SK-N-SH (cell line): ENCODE results near the gene BAD. TPM values are rescaled to one million over a fixed set of nuclear protein-coding genes. Genes with fewer than 3 reads are reported as not detected.

Source experiments
- CTCF ChIA-PET: fragments of 300-600, 350-600 bp; formaldehyde crosslinking; extraction: SDS; loops from one replicate; lab custom pipeline; 2021; lab: Yijun Ruan, JAX
- POLR2A ChIA-PET: fragments of 350-600 bp; sonication (Branson Sonifier 250); formaldehyde crosslinking; extraction: SDS; loops from one replicate; lab custom pipeline; 2020; ENCODE audit warnings: antibody characterized with exemption, inconsistent platforms; lab: Yijun Ruan, JAX
- DNase-seq: peaks from one replicate; pipeline ENCODE4 v3.0.0; 2012
- H2AFZ ChIP-seq: fragments of 200-600 bp; sonication (generic); 2 replicates; pipeline ENCODE4 v1.8.1; 2016; ENCODE audit warnings: antibody characterized with exemption, mild to moderate bottlenecking, low read depth
- H3F3A ChIP-seq: fragments of 200-600 bp; sonication (generic); replicated peaks from 2 replicates; pipeline ENCODE3; 2016; ENCODE audit warnings: antibody characterized with exemption, mild to moderate bottlenecking; ENCODE audit not compliant: insufficient read depth
- H3K27ac ChIP-seq, 2 experiments: fragments of 200-500 bp in 1 of 2; fragments of 200-600 bp in 1 of 2; sonication (Bioruptor generic) in 1 of 2; sonication (generic), shearing (Covaris generic) in 1 of 2; 2 replicates each; pipeline versions ENCODE4 v1.5.1 to v1.6.1; 2014 to 2016; ENCODE audit warnings: low read depth in 2 of 2, inconsistent platforms in 1 of 2, low read length in 1 of 2, mild to moderate bottlenecking in 1 of 2, mixed read lengths in 1 of 2
- H3K27me3 ChIP-seq: fragments of 200-600 bp; sonication (generic), shearing (Covaris generic); 2 replicates; pipeline ENCODE4 v1.6.1; 2016; ENCODE audit warnings: mixed run types; ENCODE audit not compliant: insufficient read depth
- H3K36me3 ChIP-seq, 2 experiments: fragments of 200-500 bp in 1 of 2; fragments of 200-600 bp in 1 of 2; sonication (Bioruptor generic) in 1 of 2; sonication (generic) in 1 of 2; replicated peaks in 1 of 2; 2 replicates each; pipeline versions ENCODE3 to v1.5.1; 2014 to 2016; ENCODE audit warnings: low read length in 1 of 2, mild to moderate bottlenecking in 1 of 2; ENCODE audit not compliant: insufficient read depth in 2 of 2, control insufficient read depth in 1 of 2
- H3K4me1 ChIP-seq, 2 experiments: fragments of 200-500 bp in 1 of 2; fragments of 200-600 bp in 1 of 2; sonication (Bioruptor generic) in 1 of 2; sonication (generic), shearing (Covaris generic) in 1 of 2; 2 replicates each; pipeline versions ENCODE4 v1.5.1 to v1.6.1; 2014 to 2016; ENCODE audit warnings: low read depth in 1 of 2, low read length in 1 of 2, mixed run types in 1 of 2; ENCODE audit not compliant: insufficient read depth in 2 of 2, control insufficient read depth in 1 of 2
- H3K4me2 ChIP-seq: fragments of 200-600 bp; sonication (generic), shearing (Covaris generic); 2 replicates; pipeline ENCODE4 v1.6.1; 2017; ENCODE audit warnings: mixed run types
- H3K4me3 ChIP-seq, 2 experiments: fragments of 200-500 bp in 1 of 2; fragments of 200-600 bp in 1 of 2; sonication (Bioruptor generic) in 1 of 2; sonication (generic), shearing (Covaris generic) in 1 of 2; 2 replicates each; pipeline versions ENCODE4 v1.5.1 to v1.8.1; 2014 to 2016; ENCODE audit warnings: low read depth in 2 of 2, inconsistent platforms in 1 of 2, low read length in 1 of 2, mild to moderate bottlenecking in 1 of 2, mixed read lengths in 1 of 2, moderate library complexity in 1 of 2
- H3K79me2 ChIP-seq: fragments of 200-600 bp; sonication (generic); 2 replicates; pipeline ENCODE4 v1.8.1; 2017; ENCODE audit warnings: mild to moderate bottlenecking; ENCODE audit not compliant: insufficient read depth
- H3K9ac ChIP-seq: fragments of 200-600 bp; sonication (generic); 2 replicates; pipeline ENCODE4 v1.6.1; 2017; ENCODE audit warnings: mixed run types
- H3K9me2 ChIP-seq: fragments of 200-600 bp; sonication (generic); 2 replicates; pipeline ENCODE4 v1.6.1; 2017; ENCODE audit warnings: mixed run types
- H3K9me3 ChIP-seq: fragments of 200-600 bp; sonication (generic); 2 replicates; pipeline ENCODE4 v1.6.1; 2017; ENCODE audit warnings: mixed run types, mild to moderate bottlenecking, moderate library complexity
- H4K20me1 ChIP-seq: fragments of 200-600 bp; sonication (generic); 2 replicates; pipeline ENCODE4 v1.6.1; 2017; ENCODE audit warnings: mild to moderate bottlenecking, mixed run types; ENCODE audit not compliant: insufficient read depth
- CHD2 ChIP-seq: fragments of 150-350 bp; IDR thresholded peaks from 2 replicates; pipeline ENCODE4 v1.6.1; 2018; ENCODE audit warnings: low read length; ENCODE audit not compliant: partially characterized antibody
- ELF1 ChIP-seq: IDR thresholded peaks from 2 replicates; pipeline ENCODE4 v1.4.0; 2012
- FOSL2 ChIP-seq: IDR thresholded peaks from 2 replicates; pipeline ENCODE4 v1.4.0; 2012; ENCODE audit warnings: low read depth, mild to moderate bottlenecking, moderate library complexity, borderline replicate concordance
- FOXJ3 ChIP-seq: sonication (generic); formaldehyde crosslinking; IDR thresholded peaks from 2 replicates; pipeline ENCODE4 v1.5.1; 2020; ENCODE audit warnings: mild to moderate bottlenecking, missing genetic modification reagents
- GATA2 ChIP-seq: sonication (generic); formaldehyde crosslinking; IDR thresholded peaks from 2 replicates; pipeline ENCODE4 v1.5.0; 2020; ENCODE audit warnings: mild to moderate bottlenecking, missing genetic modification reagents
- JUND ChIP-seq: IDR thresholded peaks from 2 replicates; pipeline ENCODE4 v1.4.0; 2012
- MAX ChIP-seq: IDR thresholded peaks from 2 replicates; pipeline ENCODE4 v1.4.0; 2012; ENCODE audit warnings: low read depth
- MEF2A ChIP-seq: IDR thresholded peaks from 2 replicates; pipeline ENCODE4 v1.4.0; 2012; ENCODE audit warnings: low read depth, borderline replicate concordance
- MXI1 ChIP-seq: IDR thresholded peaks from 2 replicates; pipeline ENCODE4 v1.6.1; 2012; ENCODE audit warnings: mild to moderate bottlenecking, low read depth, low read length, improper control_type of control experiment
- NFIC ChIP-seq: IDR thresholded peaks from 2 replicates; pipeline ENCODE4 v1.4.0; 2012; ENCODE audit warnings: borderline replicate concordance
- NRF1 ChIP-seq: IDR thresholded peaks from 2 replicates; pipeline ENCODE4 v1.6.1; 2012; ENCODE audit warnings: low read depth, mild to moderate bottlenecking, low read length
- PBX3 ChIP-seq: IDR thresholded peaks from 2 replicates; pipeline ENCODE4; 2012
- POLR2AphosphoS5 ChIP-seq: IDR thresholded peaks from 2 replicates; pipeline ENCODE4 v1.6.1; 2012; ENCODE audit warnings: low read depth, low read length
- RAD21 ChIP-seq: IDR thresholded peaks from 2 replicates; pipeline ENCODE4 v1.6.1; 2012; ENCODE audit warnings: mild to moderate bottlenecking, low read length
- RFX5 ChIP-seq: IDR thresholded peaks from 2 replicates; pipeline ENCODE4 v1.6.1; 2012; ENCODE audit warnings: mild to moderate bottlenecking, improper control_type of control experiment, low read length
- SIN3A ChIP-seq: IDR thresholded peaks from 2 replicates; pipeline ENCODE4 v1.6.1; 2012; ENCODE audit warnings: low read depth, mild to moderate bottlenecking, low read length, moderate library complexity, borderline replicate concordance
- SMC3 ChIP-seq: IDR thresholded peaks from 2 replicates; pipeline ENCODE4 v1.6.1; 2012; ENCODE audit warnings: low read depth, low read length, improper control_type of control experiment
- TAF1 ChIP-seq: IDR thresholded peaks from 2 replicates; pipeline ENCODE4 v1.6.1; 2012; ENCODE audit warnings: low read depth, mild to moderate bottlenecking, low read length, moderate library complexity, borderline replicate concordance
- TCF12 ChIP-seq: IDR thresholded peaks from 2 replicates; pipeline ENCODE4 v1.4.0; 2012
- USF2 ChIP-seq: fragments of 150-350 bp; IDR thresholded peaks from 2 replicates; pipeline ENCODE4 v1.6.1; 2017; ENCODE audit warnings: antibody characterized with exemption, low read length, low read depth, borderline replicate concordance
- YY1 ChIP-seq: IDR thresholded peaks from 2 replicates; pipeline ENCODE4 v1.4.0; 2012; ENCODE audit warnings: low read depth, mild to moderate bottlenecking
- WGBS: methylation state at CpG from one replicate; pipeline ENCODE4 v1.1.6; 2017; ENCODE audit warnings: low lambda C conversion rate; 5-methylcytosine and 5-hydroxymethylcytosine counted together
- polyA plus RNA-seq, 3 experiments: library from polyadenylated mRNA; depleted of rRNA; stranded (reverse); fragments of >200 nt; gene quantifications; 2 replicates each; pipeline ENCODE4 v1.2.3, GENCODE V29; 2012
- TF ChIP-seq, protein P1 (sequence below): fragments of 150-350 bp; IDR thresholded peaks from 2 replicates; pipeline ENCODE4 v1.6.1; 2016; ENCODE audit warnings: mild to moderate bottlenecking, low read depth, low read length
- TF ChIP-seq, protein P2 (sequence below): fragments of 200-600 bp; sonication (generic); IDR thresholded peaks from 2 replicates; pipeline ENCODE4 v1.6.1; 2017; ENCODE audit warnings: antibody characterized with exemption, mild to moderate bottlenecking, moderate library complexity
- TF ChIP-seq, protein P3 (sequence below): IDR thresholded peaks from 2 replicates; pipeline ENCODE4 v1.4.0; 2012; ENCODE audit warnings: low read depth, borderline replicate concordance
- TF ChIP-seq, protein P4 (sequence below): IDR thresholded peaks from 2 replicates; pipeline ENCODE4 v1.4.0; 2012; ENCODE audit warnings: low read depth, borderline replicate concordance

The BAD gene
- polyA plus RNA-seq, 1 of the 3 experiments (the other 2 are of a cell fraction), result 80.9 TPM

GRCh38 chr11:64240435-64241240 is 43.8 kb downstream of the BAD start, which contains the start of gene FKBP2:
Gene FKBP2, plus strand, starts transcription at chr11:64241095. Its CDS starts 1,293 bp downstream, at chr11:64242388.
- Histone ChIP-seq H3K9me3 (no peaks in the 10 kb centered on the region), H3K9ac (peak within 1 kb of the TSS; percentile 84), H3K4me3 (peak within 1 kb of the TSS; percentile 78 to 92), H3K4me1 (peaks cover 15 to 41% of the 10 kb centered on the region in 2 experiments; a peak in 2 of 4 replicates), H3K36me3 (peaks cover 10 to 32% of the 10 kb centered on the region in 2 experiments), H3K27ac (peak within 1 kb of the TSS; percentile 94 to 98), H3K4me2 (peak within 1 kb of the TSS; percentile 98), H2AFZ (peak within 1 kb of the TSS; percentile 63; the same call in 1 of the 2 replicates), H3F3A (peaks cover 28% of the 10 kb centered on the region), H3K79me2 (peaks cover 43% of the 10 kb centered on the region), H3K27me3 (no peaks in the 10 kb centered on the region), H4K20me1 (no peaks in the 10 kb centered on the region), H3K9me2 (no peaks in the 10 kb centered on the region)
- CTCF ChIA-PET, result interaction anchor here (0.6 to 3.3 kb wide), 3 partner anchors 11 to 88 kb away, joined by 3 to 17 read pairs (median 3); partner anchors contain the start of gene PLCB3
- whole genome bisulfite sequencing, result under 1% methylated on average over 40 of the region's 58 CpGs
- peak; percentile 97 for DNase-seq
- POLR2A ChIA-PET, result interaction anchor here (0.6 to 12.4 kb wide), 10 partner anchors 8 to 151 kb away, joined by 3 to 112 read pairs (median 4); partner anchors contain the start of genes DNAJC4, ESRRA, NUDT22 and TRPT1
- TF ChIP-seq, protein P1, sequence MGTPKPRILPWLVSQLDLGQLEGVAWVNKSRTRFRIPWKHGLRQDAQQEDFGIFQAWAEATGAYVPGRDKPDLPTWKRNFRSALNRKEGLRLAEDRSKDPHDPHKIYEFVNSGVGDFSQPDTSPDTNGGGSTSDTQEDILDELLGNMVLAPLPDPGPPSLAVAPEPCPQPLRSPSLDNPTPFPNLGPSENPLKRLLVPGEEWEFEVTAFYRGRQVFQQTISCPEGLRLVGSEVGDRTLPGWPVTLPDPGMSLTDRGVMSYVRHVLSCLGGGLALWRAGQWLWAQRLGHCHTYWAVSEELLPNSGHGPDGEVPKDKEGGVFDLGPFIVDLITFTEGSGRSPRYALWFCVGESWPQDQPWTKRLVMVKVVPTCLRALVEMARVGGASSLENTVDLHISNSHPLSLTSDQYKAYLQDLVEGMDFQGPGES, result no peak
- TF ChIP-seq POLR2AphosphoS5, result peak; percentile 86
- peak; percentile 74 for TF ChIP-seq ELF1
- peak; percentile 54; the same call in 1 of the 2 replicates for TF ChIP-seq MXI1
- TF ChIP-seq, protein P2, sequence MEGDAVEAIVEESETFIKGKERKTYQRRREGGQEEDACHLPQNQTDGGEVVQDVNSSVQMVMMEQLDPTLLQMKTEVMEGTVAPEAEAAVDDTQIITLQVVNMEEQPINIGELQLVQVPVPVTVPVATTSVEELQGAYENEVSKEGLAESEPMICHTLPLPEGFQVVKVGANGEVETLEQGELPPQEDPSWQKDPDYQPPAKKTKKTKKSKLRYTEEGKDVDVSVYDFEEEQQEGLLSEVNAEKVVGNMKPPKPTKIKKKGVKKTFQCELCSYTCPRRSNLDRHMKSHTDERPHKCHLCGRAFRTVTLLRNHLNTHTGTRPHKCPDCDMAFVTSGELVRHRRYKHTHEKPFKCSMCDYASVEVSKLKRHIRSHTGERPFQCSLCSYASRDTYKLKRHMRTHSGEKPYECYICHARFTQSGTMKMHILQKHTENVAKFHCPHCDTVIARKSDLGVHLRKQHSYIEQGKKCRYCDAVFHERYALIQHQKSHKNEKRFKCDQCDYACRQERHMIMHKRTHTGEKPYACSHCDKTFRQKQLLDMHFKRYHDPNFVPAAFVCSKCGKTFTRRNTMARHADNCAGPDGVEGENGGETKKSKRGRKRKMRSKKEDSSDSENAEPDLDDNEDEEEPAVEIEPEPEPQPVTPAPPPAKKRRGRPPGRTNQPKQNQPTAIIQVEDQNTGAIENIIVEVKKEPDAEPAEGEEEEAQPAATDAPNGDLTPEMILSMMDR, result no peak
- TF ChIP-seq NFIC, result peak; percentile 36
- TF ChIP-seq MEF2A, result no peak
- TF ChIP-seq USF2, result no peak
- TF ChIP-seq FOSL2, result no peak
- no peak for TF ChIP-seq YY1
- no peak for TF ChIP-seq SMC3
- no peak for TF ChIP-seq TCF12
- no peak; the same call in 1 of the 2 replicates for TF ChIP-seq PBX3
- TF ChIP-seq SIN3A, result peak; percentile 68; the same call in 1 of the 2 replicates
- no peak for TF ChIP-seq RAD21
- TF ChIP-seq JUND, result peak; percentile 19; the same call in 1 of the 2 replicates
- no peak for TF ChIP-seq RFX5
- peak; percentile 21 for TF ChIP-seq CHD2
- no peak for TF ChIP-seq FOXJ3 (CRISPR knock-in tag)
- peak; percentile 83 for TF ChIP-seq NRF1
- peak; percentile 91; the same call in 1 of the 2 replicates for TF ChIP-seq TAF1
- TF ChIP-seq MAX, result no peak; the same call in none of the 2 replicates
- TF ChIP-seq, protein P3, sequence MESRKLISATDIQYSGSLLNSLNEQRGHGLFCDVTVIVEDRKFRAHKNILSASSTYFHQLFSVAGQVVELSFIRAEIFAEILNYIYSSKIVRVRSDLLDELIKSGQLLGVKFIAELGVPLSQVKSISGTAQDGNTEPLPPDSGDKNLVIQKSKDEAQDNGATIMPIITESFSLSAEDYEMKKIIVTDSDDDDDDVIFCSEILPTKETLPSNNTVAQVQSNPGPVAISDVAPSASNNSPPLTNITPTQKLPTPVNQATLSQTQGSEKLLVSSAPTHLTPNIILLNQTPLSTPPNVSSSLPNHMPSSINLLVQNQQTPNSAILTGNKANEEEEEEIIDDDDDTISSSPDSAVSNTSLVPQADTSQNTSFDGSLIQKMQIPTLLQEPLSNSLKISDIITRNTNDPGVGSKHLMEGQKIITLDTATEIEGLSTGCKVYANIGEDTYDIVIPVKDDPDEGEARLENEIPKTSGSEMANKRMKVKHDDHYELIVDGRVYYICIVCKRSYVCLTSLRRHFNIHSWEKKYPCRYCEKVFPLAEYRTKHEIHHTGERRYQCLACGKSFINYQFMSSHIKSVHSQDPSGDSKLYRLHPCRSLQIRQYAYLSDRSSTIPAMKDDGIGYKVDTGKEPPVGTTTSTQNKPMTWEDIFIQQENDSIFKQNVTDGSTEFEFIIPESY, result no peak
- TF ChIP-seq, protein P4, sequence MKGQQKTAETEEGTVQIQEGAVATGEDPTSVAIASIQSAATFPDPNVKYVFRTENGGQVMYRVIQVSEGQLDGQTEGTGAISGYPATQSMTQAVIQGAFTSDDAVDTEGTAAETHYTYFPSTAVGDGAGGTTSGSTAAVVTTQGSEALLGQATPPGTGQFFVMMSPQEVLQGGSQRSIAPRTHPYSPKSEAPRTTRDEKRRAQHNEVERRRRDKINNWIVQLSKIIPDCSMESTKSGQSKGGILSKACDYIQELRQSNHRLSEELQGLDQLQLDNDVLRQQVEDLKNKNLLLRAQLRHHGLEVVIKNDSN, result no peak
- TF ChIP-seq GATA2 (CRISPR knock-in tag), result no peak
